Stimulated activated CD4-positive, alpha-beta T cell treated with anti-CD3 and anti-CD28 coated beads, Interleukin-2, amount 100 ng/mL, for 48 hours (primary cell): ENCODE results near the gene DOCK4.
A peak's percentile ranks its signal among the peaks of the same experiment; 100 is the strongest.

Source experiments
- DNase-seq, 2 donors: peaks; one replicate each; pipeline ENCODE4 v3.0.0-alpha.2; 2020

Gene DOCK4

GRCh38 chr7:112220877-112221434 is 14.8 kb upstream of the DOCK4 start:
- DNase-seq = no peak

GRCh38 chr7:112215787-112216186 is 9.6 kb upstream of the DOCK4 start:
- no peak for DNase-seq

GRCh38 chr7:112214883-112215282 is 8.7 kb upstream of the DOCK4 start:
- no peak for DNase-seq

- no peak for DNase-seq
Measured at GRCh38 chr7:112214268-112214667, 8.1 kb upstream of the DOCK4 start.

GRCh38 chr7:112213735-112214134 is 7.5 kb upstream of the DOCK4 start:
- DNase-seq = no peak

- DNase-seq = no peak
Measured at GRCh38 chr7:112212571-112212970, 6.4 kb upstream of the DOCK4 start.

- DNase-seq = no peak
Measured at GRCh38 chr7:112211348-112211907, 5.2 kb upstream of the DOCK4 start.

GRCh38 chr7:112207765-112208164 is 1.6 kb upstream of the DOCK4 start:
- DNase-seq = no peak

- no peak for DNase-seq
Measured at GRCh38 chr7:112206991-112207592, 893 bp upstream of the DOCK4 start.

GRCh38 chr7:112205343-112206237 is 609 bp downstream of the DOCK4 start:
- peak in 1 of 2 donors; percentile 9 for DNase-seq

- DNase-seq = no peak
Measured at GRCh38 chr7:112204499-112205342, 1.5 kb downstream of the DOCK4 start.

- no peak for DNase-seq
Measured at GRCh38 chr7:112203365-112203739, 2.8 kb downstream of the DOCK4 start.

GRCh38 chr7:112202816-112203215 is 3.4 kb downstream of the DOCK4 start:
- peak in 1 of 2 donors; percentile 15 for DNase-seq

GRCh38 chr7:112201839-112202238 is 4.4 kb downstream of the DOCK4 start:
- DNase-seq = no peak

- DNase-seq = no peak
Measured at GRCh38 chr7:112201411-112201810, 4.8 kb downstream of the DOCK4 start.

GRCh38 chr7:112199672-112200071 is 6.5 kb downstream of the DOCK4 start:
- DNase-seq = no peak

GRCh38 chr7:112199035-112199655 is 7.1 kb downstream of the DOCK4 start:
- DNase-seq = no peak

GRCh38 chr7:112197322-112197721 is 8.9 kb downstream of the DOCK4 start:
- no peak for DNase-seq

GRCh38 chr7:112195717-112196116 is 10.5 kb downstream of the DOCK4 start:
- DNase-seq = no peak

- no peak for DNase-seq
Measured at GRCh38 chr7:112193915-112194502, 12.2 kb downstream of the DOCK4 start.

- no peak for DNase-seq
Measured at GRCh38 chr7:112192236-112193154, 13.7 kb downstream of the DOCK4 start.
